Cerebellar nuclear complex (tissue), 1 donor: Measurements from ENCODE around the gene AP4M1.
"Not testable (repeated sequence)": the region's sequence is repeated elsewhere in the genome, so short reads cannot be mapped to it uniquely, and the experiment has no call there.

Source experiments
- DNase-seq, 2 experiments: peaks; one replicate each; lab custom pipeline; 2025; lab: John Stamatoyannopoulos, UW

AP4M1 gene

GRCh38 chr7:100107890-100108289 is 6.4 kb downstream of the AP4M1 start:
- DNase-seq = no peak

GRCh38 chr7:100109521-100110163 is 8.2 kb downstream of the AP4M1 start:
- DNase-seq = no peak

- DNase-seq = no peak
These were observed 9.7 kb downstream of the AP4M1 start for GRCh38 chr7:100111156-100111555.

- DNase-seq = no peak
These were observed 10.5 kb downstream of the AP4M1 start for GRCh38 chr7:100111914-100112313.

GRCh38 chr7:100115026-100115425 is 13.6 kb downstream of the AP4M1 start:
- no peak for DNase-seq

GRCh38 chr7:100118388-100119071 is 17.1 kb downstream of the AP4M1 start:
- DNase-seq = no peak

GRCh38 chr7:100119072-100119969 is 17.9 kb downstream of the AP4M1 start, which contains the start of the genes CNPY4 and TAF6:
TSS of gene CNPY4 (plus strand) at chr7:100119634. CDS start at chr7:100119745, 111 bp downstream.
TSS of gene TAF6 (minus strand) at chr7:100119358. CDS start at chr7:100114209, 5,149 bp downstream.
- peak; percentile 35 to 92 for DNase-seq

- peak in 1 of 2 experiments; percentile 81 for DNase-seq
These were observed 18.7 kb downstream of the AP4M1 start for GRCh38 chr7:100119970-100120732.

- no peak for DNase-seq
These were observed 19.2 kb downstream of the AP4M1 start for GRCh38 chr7:100120733-100121036.

- no peak for DNase-seq
These were observed 20.6 kb downstream of the AP4M1 start for GRCh38 chr7:100122067-100122466.

GRCh38 chr7:100122568-100122967 is 21.1 kb downstream of the AP4M1 start:
- no peak for DNase-seq

- DNase-seq = no peak
These were observed 23.1 kb downstream of the AP4M1 start for GRCh38 chr7:100124301-100125230.

- DNase-seq = peak in 1 of 2 experiments; percentile 51
These were observed 24.9 kb downstream of the AP4M1 start for GRCh38 chr7:100126239-100126930.

- peak; percentile 37 to 65 for DNase-seq
These were observed 25.8 kb downstream of the AP4M1 start, which contains the start of gene MBLAC1 for GRCh38 chr7:100126931-100127865. TSS of gene MBLAC1 (plus strand) at chr7:100126967. CDS start at chr7:100127396, 429 bp downstream.

GRCh38 chr7:100127866-100128636 is 26.6 kb downstream of the AP4M1 start:
- peak in 1 of 2 experiments; percentile 3 for DNase-seq

- DNase-seq = no peak
These were observed 27.2 kb downstream of the AP4M1 start for GRCh38 chr7:100128637-100128963.

GRCh38 chr7:100130220-100130607 is 28.8 kb downstream of the AP4M1 start:
- DNase-seq = not testable (repeated sequence)
